Vagina (tissue), 2 donors: ENCODE data around the gene DSP.

Source experiments
- CTCF ChIP-seq, 3 experiments: fragments of 450-650 bp in 2 of 3; fragments of 200-600 bp in 1 of 3; sonication (generic) in 1 of 3; IDR thresholded peaks; one replicate each; pipeline ENCODE4 v1.5.1; 2017 to 2019; ENCODE audit warnings: antibody characterized with exemption in 3 of 3, mild to moderate bottlenecking in 2 of 3, moderate library complexity in 2 of 3
- POLR2A ChIP-seq, 2 donors: fragments of 450-650 bp; IDR thresholded peaks; one replicate each; pipeline ENCODE4 v1.6.1; 2017; ENCODE audit warnings: antibody characterized with exemption in 2 of 2, mild to moderate bottlenecking in 2 of 2, moderate library complexity in 2 of 2
- POLR2AphosphoS5 ChIP-seq, 2 donors: sonication (generic); formaldehyde crosslinking; IDR thresholded peaks; one replicate each; pipeline ENCODE4 v1.9.0; 2017; ENCODE audit warnings: antibody characterized with exemption in 2 of 2, mild to moderate bottlenecking in 2 of 2, low read depth in 1 of 2; ENCODE audit not compliant: insufficient read depth in 1 of 2

DNA sequence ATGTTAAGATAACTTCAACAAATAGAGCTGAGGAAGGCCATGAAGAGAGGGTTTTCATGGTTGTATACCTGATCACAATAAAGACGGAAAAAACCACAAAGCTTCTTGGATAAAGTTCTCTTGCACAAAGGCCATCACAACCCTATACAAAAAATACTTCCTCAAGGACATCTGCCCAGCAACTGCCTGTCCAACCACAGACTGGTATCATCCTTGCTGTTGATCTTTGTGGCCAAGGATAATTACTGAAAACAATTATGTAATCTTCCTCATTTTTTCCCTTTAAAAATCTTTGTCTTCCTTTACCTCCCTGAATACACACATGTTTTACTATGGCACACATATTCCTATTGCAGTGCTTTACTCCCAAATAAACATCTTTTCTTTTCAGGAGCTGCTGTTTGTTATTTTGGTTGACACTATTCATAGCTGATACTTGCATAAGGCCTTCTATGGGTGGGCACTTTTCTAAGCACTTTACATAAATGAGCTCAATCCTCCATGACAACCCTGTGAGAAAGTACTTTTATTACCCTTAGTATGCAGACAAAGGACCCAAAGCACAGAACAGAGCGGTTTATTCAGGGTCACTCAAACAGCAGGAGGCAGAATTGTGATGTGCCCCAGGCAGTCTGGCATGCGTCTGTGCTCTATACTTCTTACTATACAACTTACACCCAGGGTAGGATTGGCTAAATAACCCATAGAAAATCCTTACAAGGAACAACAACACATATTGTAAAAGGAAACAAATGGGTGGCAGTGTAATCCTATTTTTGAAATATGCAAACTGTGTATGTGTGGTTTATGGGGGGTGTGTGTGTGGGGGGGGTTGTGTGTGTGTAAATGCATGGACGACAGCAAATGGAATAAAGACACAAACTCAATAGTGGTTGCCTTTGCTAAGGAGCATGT lies 83.6 kb downstream of the DSP start:
- no peak for TF ChIP-seq POLR2AphosphoS5 (IDR thresholded peaks at IDR 0.05; ENCODE audit: insufficient read depth in 1 of 2, low read depth in 1 of 2)
- TF ChIP-seq CTCF (IDR thresholded peaks at IDR 0.05), result no peak
- TF ChIP-seq POLR2A (IDR thresholded peaks at IDR 0.05), result no peak
